ENCODE results near the gene DDHD1.
"Not testable (repeated sequence)": the region's sequence is repeated elsewhere in the genome, so short reads cannot be mapped to it uniquely, and the experiment has no call there.

GRCh38 chr14:53121419-53121818 lies 31.7 kb downstream of the DDHD1 start:
- TF ChIP-seq, protein P1, sequence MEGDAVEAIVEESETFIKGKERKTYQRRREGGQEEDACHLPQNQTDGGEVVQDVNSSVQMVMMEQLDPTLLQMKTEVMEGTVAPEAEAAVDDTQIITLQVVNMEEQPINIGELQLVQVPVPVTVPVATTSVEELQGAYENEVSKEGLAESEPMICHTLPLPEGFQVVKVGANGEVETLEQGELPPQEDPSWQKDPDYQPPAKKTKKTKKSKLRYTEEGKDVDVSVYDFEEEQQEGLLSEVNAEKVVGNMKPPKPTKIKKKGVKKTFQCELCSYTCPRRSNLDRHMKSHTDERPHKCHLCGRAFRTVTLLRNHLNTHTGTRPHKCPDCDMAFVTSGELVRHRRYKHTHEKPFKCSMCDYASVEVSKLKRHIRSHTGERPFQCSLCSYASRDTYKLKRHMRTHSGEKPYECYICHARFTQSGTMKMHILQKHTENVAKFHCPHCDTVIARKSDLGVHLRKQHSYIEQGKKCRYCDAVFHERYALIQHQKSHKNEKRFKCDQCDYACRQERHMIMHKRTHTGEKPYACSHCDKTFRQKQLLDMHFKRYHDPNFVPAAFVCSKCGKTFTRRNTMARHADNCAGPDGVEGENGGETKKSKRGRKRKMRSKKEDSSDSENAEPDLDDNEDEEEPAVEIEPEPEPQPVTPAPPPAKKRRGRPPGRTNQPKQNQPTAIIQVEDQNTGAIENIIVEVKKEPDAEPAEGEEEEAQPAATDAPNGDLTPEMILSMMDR (IDR thresholded peaks at IDR 0.05; ENCODE audit: insufficient read depth, low read length, poor library complexity, severe bottlenecking): not testable (repeated sequence)
- TF ChIP-seq EZH2phosphoT487 (conservative IDR thresholded peaks at IDR 0.05; ENCODE audit: low read length): not testable (repeated sequence)
